Upper lobe of left lung (tissue), 4 donors: ENCODE data around the gene HSPA9.

ENCODE experiments used
- CTCF ChIP-seq, 6 experiments: fragments of 450-650 bp in 4 of 6; fragments of 200-600 bp in 2 of 6; sonication (generic) in 2 of 6; IDR thresholded peaks; one replicate each; pipeline ENCODE4 v1.5.1; 2016 to 2019; ENCODE audit warnings: antibody characterized with exemption in 6 of 6
- EP300 ChIP-seq, 4 donors: sonication (generic); formaldehyde crosslinking; IDR thresholded peaks; one replicate each; pipeline ENCODE4 v1.5.1; 2017; ENCODE audit warnings: antibody characterized with exemption in 4 of 4, control low read depth in 2 of 4
- POLR2A ChIP-seq, 4 donors: fragments of 450-650 bp; IDR thresholded peaks; one replicate each; pipeline ENCODE4 v1.5.1; 2016 to 2017; ENCODE audit warnings: antibody characterized with exemption in 4 of 4, mild to moderate bottlenecking in 2 of 4
- POLR2AphosphoS5 ChIP-seq, 2 donors: sonication (generic); formaldehyde crosslinking; IDR thresholded peaks; one replicate each; pipeline ENCODE4 v1.5.1; 2017; ENCODE audit warnings: antibody characterized with exemption in 2 of 2

- TF ChIP-seq CTCF (IDR thresholded peaks at IDR 0.05): no peak
- no peak for TF ChIP-seq POLR2A (IDR thresholded peaks at IDR 0.05)
- no peak for TF ChIP-seq POLR2AphosphoS5 (IDR thresholded peaks at IDR 0.05)
- TF ChIP-seq EP300 (IDR thresholded peaks at IDR 0.05): no peak
Observed at GRCh38 chr5:138528744-138529469, 46.3 kb downstream of the HSPA9 start.
